Mesothelial cell of epicardium (in vitro differentiated cells): ENCODE measurements around the gene MSMB. TPM values are rescaled to one million over a fixed set of nuclear protein-coding genes. Genes with fewer than 3 reads are reported as not detected.
"Not testable (repeated sequence)": the region's sequence is repeated elsewhere in the genome, so short reads cannot be mapped to it uniquely, and the experiment has no call there.

ENCODE experiments used
- DNase-seq, 2 experiments: peaks; one replicate each; pipeline ENCODE4 v3.0.0; 2021; ENCODE audit warnings: low spot score in 2 of 2; ENCODE audit not compliant: unreplicated experiment in 2 of 2
- H3K27ac Mint-ChIP-seq: 2 replicates; pipeline ENCODE4 v1.8.0; 2021; ENCODE audit warnings: mixed read lengths
- H3K27me3 Mint-ChIP-seq: 2 replicates; pipeline ENCODE4 v1.8.0; 2021; ENCODE audit warnings: low read depth, mixed read lengths
- H3K36me3 Mint-ChIP-seq: 2 replicates; pipeline ENCODE4 v1.8.0; 2021; ENCODE audit warnings: mixed read lengths
- H3K4me1 Mint-ChIP-seq: 2 replicates; pipeline ENCODE4 v1.8.0; 2021; ENCODE audit warnings: mixed read lengths
- H3K4me3 Mint-ChIP-seq: 2 replicates; pipeline ENCODE4 v1.8.0; 2021; ENCODE audit warnings: mild to moderate bottlenecking, moderate library complexity, mixed read lengths
- H3K9me3 Mint-ChIP-seq: 2 replicates; pipeline ENCODE4 v1.8.0; 2021; ENCODE audit warnings: mixed read lengths
- total RNA-seq: library from RNA; stranded (reverse); gene quantifications from 3 replicates; pipeline ENCODE4 v1.2.1, GENCODE V29; 2021
- TF ChIP-seq, protein P1 (sequence below): fragments of 200-600 bp; sonication (generic); IDR thresholded peaks from one replicate; pipeline ENCODE4 v1.5.0; 2021; ENCODE audit warnings: antibody characterized with exemption; ENCODE audit not compliant: unreplicated experiment

The MSMB gene
- total RNA-seq, 1 donor from 2014 or later, result not detected

DNA sequence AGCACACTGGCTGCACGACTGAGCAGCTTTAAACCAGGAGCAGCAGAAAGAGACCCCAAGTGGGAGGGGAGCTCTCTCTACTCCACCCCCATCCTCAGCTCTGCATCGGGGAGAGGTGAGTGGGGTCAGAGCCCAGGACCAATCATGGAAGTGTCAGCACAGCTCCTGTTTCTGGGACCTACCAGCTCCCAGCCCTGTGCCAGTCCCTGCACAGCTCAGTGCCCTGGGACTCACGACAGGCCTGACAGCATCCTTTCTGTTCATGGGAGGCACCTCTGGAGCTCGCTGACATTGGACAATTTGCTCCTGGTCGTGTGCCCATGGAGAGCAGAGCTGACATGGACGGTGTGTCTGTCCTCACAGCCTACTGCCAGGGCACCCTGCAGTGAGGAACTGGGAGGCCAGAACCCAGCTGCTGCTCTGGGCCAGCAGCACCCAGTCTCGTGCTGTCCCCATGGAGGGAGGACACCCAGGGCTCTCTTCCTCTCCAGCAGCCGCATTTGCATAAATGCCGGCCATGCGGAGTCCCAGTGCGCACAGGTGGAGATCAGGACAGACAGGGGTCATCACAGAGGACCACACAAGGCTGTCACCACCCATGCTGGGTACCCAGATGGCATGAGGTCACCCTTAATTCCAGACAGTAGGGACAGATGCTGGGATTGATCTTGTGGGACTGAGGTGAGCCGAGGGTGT is 45.9 kb upstream of the MSMB start:
- Mint-ChIP-seq H3K9me3 (no peaks in the 10 kb centered on the region), H3K36me3 (no peaks in the 10 kb centered on the region), H3K27me3 (no peaks in the 10 kb centered on the region), H3K4me1 (peaks cover 14% of the 10 kb centered on the region), H3K27ac (no peak overlapping the region), H3K4me3 (no peak overlapping the region)
- no peak for DNase-seq
- TF ChIP-seq, protein P1, sequence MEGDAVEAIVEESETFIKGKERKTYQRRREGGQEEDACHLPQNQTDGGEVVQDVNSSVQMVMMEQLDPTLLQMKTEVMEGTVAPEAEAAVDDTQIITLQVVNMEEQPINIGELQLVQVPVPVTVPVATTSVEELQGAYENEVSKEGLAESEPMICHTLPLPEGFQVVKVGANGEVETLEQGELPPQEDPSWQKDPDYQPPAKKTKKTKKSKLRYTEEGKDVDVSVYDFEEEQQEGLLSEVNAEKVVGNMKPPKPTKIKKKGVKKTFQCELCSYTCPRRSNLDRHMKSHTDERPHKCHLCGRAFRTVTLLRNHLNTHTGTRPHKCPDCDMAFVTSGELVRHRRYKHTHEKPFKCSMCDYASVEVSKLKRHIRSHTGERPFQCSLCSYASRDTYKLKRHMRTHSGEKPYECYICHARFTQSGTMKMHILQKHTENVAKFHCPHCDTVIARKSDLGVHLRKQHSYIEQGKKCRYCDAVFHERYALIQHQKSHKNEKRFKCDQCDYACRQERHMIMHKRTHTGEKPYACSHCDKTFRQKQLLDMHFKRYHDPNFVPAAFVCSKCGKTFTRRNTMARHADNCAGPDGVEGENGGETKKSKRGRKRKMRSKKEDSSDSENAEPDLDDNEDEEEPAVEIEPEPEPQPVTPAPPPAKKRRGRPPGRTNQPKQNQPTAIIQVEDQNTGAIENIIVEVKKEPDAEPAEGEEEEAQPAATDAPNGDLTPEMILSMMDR, result no peak

DNA sequence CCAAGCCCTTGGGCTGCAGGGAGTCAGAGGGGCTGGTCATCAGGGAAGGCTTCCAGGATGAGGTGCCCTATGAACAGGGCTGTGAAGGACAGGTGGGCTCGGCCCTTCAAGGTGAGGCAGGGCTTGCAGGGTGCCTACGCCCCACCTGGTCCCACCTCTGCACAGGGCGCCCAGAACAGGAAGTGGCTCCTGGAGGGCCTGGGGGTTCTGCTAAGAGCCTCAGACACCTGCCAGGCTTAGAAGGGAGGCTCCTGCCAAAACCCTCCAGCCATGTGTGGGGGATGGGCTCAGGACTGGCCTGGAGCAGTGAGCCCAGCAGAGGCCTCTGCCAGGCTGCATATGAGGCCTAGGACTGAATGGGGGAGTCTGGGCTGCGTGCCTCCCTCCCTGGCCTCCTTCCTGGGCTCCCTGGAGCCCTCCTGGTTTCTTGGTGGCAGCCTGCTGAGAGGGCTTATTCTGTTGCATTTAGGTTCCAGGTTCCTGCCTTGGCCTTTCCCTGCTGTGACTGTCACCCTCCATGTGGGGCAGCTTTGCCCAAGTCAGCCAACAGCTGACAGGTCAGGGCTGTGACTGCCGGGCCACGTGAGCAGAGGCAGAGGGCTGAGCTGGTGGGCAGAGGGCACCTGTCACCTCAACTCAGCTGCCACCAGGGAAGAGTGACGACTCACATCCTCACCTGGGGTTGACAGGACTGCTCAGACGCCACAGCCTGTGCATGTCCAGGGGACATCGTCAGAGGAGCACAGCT is 45.2 kb upstream of the MSMB start:
- Mint-ChIP-seq H3K27me3 (no peaks in the 10 kb centered on the region), H3K9me3 (no peaks in the 10 kb centered on the region), H3K4me1 (peaks cover 8% of the 10 kb centered on the region)

DNA sequence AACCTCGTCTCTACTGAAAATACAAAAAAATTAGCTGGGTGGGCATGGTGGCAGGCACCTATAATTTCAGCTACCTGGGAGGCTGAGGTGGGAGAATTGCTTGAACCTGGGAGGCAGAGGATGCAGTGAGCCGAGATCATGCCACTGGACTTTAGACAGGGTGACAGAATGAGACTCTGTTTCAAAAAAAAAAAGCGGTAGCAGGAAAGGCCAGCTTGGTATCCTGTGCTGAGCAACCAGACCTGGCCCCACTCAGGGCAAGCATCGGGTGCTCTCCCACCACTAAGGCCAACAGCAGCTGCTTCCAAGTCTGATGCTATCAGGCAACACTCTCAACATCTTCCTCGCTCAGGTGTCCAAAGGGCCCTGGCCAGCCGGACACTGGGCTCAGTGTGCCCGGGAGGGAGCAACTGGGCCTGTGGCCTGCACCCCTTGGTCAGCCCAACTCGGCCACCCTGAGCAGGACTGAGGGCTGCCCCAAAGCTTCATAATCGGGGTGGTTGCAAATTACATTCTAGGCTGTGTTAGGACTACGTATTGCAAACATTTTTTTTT is 44.3 kb upstream of the MSMB start:
- TF ChIP-seq, protein P1, result no peak
- no peak for DNase-seq
- no peaks in the 10 kb centered on the region for H3K9me3 Mint-ChIP-seq
- H3K27me3 Mint-ChIP-seq, result no peaks in the 10 kb centered on the region
- H3K4me1 Mint-ChIP-seq, result peaks cover 5% of the 10 kb centered on the region
- H3K36me3 Mint-ChIP-seq, result no peaks in the 10 kb centered on the region
- no peak overlapping the region for H3K4me3 Mint-ChIP-seq
- no peak overlapping the region for H3K27ac Mint-ChIP-seq

More for the DNA sequence above, 45.2 kb upstream of the MSMB start:
- H3K4me3 Mint-ChIP-seq, result no peak overlapping the region
- DNase-seq, result no peak
- no peaks in the 10 kb centered on the region for H3K36me3 Mint-ChIP-seq
- H3K27ac Mint-ChIP-seq, result no peak overlapping the region
- TF ChIP-seq, protein P1, result no peak

DNA sequence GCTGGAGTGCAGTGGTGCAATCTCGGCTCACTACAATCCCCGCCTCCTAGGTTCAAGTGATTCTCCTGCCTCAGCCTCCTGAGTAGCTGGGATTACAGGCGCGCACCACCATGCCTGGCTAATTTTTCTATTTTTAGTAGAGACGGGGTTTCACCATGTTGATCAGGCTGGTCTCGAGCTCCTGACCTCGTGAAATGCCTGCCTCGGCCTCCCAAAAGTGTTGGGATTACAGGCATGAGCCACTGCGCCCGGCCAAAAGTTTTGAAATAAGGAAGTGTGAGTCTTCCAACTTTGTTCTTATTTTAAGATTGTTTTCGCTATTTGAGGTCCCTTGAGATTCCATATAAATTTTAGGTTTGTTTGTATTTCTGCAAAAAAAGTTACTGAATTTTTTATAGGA is 41.3 kb upstream of the MSMB start:
- H3K4me3 Mint-ChIP-seq, DNase-seq, H3K36me3 Mint-ChIP-seq, H3K27ac Mint-ChIP-seq, H3K4me1 Mint-ChIP-seq, H3K27me3 Mint-ChIP-seq, H3K9me3 Mint-ChIP-seq: not testable (repeated sequence)

DNA sequence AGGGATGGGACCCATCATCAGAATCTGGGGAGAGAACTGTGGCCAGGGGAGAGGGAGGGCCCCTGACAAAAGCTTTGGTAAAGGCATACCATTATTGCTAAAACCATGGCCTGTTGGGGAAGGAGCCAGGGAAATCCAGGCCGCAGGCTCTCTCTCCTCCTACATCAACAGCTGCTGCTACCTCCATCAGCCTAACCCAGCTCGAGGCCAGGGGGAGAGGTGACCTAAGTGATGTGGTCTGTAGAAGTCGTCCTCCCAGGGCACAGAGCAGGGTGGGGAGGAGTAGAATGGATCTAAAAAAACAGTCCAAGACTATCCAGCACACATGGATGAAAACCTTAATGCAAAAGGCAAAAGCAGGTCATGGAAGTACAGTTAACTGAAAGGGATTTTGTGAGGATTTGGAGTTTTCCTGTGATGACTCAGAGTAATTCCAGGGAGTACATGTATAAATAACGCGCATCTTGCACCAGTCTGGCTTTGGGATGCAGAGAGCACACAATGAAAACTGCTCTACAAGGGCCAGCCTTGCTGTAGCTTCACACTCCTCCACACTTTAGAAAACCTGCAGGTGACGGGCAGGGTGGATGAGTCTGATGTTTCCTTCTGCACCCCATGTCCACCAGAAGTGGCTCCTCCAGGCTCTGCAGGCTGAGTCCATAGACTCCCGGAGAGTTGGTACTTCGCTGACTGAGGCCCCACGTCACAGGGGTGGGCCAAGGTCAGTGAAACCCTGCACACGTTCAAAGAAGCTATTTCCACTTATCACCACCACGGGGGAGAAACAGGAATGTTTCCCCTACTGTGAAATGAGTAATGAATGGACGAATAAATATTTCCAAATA is 38.5 kb upstream of the MSMB start:
- Mint-ChIP-seq H3K27me3 (no peaks in the 10 kb centered on the region), H3K27ac (no peak overlapping the region), H3K4me1 (no peaks in the 10 kb centered on the region), H3K9me3 (peaks cover 13% of the 10 kb centered on the region), H3K36me3 (no peaks in the 10 kb centered on the region), H3K4me3 (no peak overlapping the region)
- no peak for DNase-seq
- TF ChIP-seq, protein P1, result no peak
